Measurements from ENCODE around the gene KRT74.
"Not testable (repeated sequence)": the region's sequence is repeated elsewhere in the genome, so short reads cannot be mapped to it uniquely, and the experiment has no call there.

Gene KRT74

DNA sequence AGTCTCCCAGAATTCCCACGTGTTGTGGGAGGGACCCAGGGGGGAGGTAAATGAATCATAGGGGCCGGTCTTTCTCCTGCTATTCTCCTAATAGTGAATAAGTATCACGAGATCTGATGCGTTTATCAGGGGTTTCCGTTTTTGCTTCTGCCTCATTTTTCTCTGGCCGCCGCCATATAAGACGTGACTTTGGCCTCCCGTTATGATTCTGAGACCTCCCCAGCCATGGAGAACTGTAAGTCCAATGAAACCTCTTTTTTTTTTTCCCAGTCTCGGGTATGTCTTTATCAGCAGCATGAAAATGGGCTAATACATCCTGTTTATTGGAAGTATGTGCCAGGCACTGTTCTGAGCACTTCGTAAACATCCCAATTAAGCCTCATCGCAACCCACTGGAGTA is 26.8 kb upstream of the KRT74 start:
- no peak overlapping the region for H2BK120ac ChIP-seq (ENCODE audit: low read depth, low read length)
- no peak overlapping the region for H3K14ac ChIP-seq (ENCODE audit: low read length)
- no peaks in the 10 kb centered on the region for H3K27me3 ChIP-seq (ENCODE audit: control insufficient read depth in 3 of 3, insufficient read depth in 3 of 3, low read depth in 1 of 3, low read length in 3 of 3)
- no peaks in the 10 kb centered on the region for H3K36me3 ChIP-seq (replicated peaks in 1 of 2; ENCODE audit: control insufficient read depth in 2 of 2, insufficient read depth in 2 of 2, low read length in 2 of 2)
- H3K27ac ChIP-seq (replicated peaks; ENCODE audit: low read length): no peak overlapping the region
- H3K9ac ChIP-seq (ENCODE audit: low read depth, low read length, poor library complexity): no peak overlapping the region
- no peak for DNase-seq (ENCODE audit: low spot score)
- H3K4ac ChIP-seq (ENCODE audit: low read length): no peak overlapping the region
- no peaks in the 10 kb centered on the region for H3K4me1 ChIP-seq (ENCODE audit: control insufficient read depth in 2 of 2, insufficient read depth in 1 of 2, low read depth in 1 of 2, low read length in 2 of 2)
- H3K4me2 ChIP-seq (ENCODE audit: insufficient read depth, low read length, poor library complexity, severe bottlenecking): no peak overlapping the region
- no peak overlapping the region for H2AK5ac ChIP-seq (ENCODE audit: low read depth, low read length)
- H4K91ac ChIP-seq (ENCODE audit: low read depth, low read length, poor library complexity): no peak overlapping the region
- no peak overlapping the region for H2BK5ac ChIP-seq (ENCODE audit: low read length)
- no peak overlapping the region for H3K23ac ChIP-seq (ENCODE audit: low read depth, low read length, poor library complexity)
- H3K18ac ChIP-seq (ENCODE audit: low read length): no peak overlapping the region
- no peak overlapping the region for H2AFZ ChIP-seq (ENCODE audit: low read length)
- no peak overlapping the region for H4K8ac ChIP-seq (ENCODE audit: low read depth, low read length)
- no CpG with 5 or more reads among the region's 12 CpGs for WGBS, 2 donors (ENCODE audit: extremely low coverage in 2 of 2, insufficient read length in 2 of 2, insufficient replicate concordance in 1 of 2)
- no peak overlapping the region for H3K4me3 ChIP-seq (ENCODE audit: low read length in 2 of 2)
- H3K9me3 ChIP-seq (replicated peaks in 1 of 2; ENCODE audit: control insufficient read depth in 2 of 2, insufficient read depth in 1 of 2, low read depth in 1 of 2, low read length in 2 of 2): no peaks in the 10 kb centered on the region
- no peaks in the 10 kb centered on the region for H3K79me1 ChIP-seq (ENCODE audit: low read depth, low read length)
- H2BK12ac ChIP-seq (ENCODE audit: low read length): no peak overlapping the region
- no peak overlapping the region for H2BK15ac ChIP-seq (ENCODE audit: low read length)

DNA sequence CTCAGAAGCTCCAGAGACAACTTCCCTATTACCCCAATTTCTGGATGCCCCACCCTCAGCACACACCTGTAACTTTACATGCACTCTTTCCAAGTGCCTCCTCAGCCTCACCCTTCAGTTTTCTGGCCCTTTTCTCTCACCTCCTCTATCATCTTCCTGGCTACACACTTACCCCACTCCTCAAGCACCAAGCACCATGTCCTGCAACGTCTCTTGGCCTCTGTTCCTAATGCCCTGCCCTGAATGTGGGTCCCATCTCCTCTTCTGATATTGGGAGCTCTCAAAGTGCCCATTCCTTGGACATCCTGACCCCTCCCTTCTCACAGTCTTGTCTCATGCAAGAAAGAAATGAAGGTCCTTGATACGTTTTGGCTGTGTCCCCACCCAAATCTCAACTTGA is 26.4 kb upstream of the KRT74 start:
- no peak overlapping the region for H2BK5ac ChIP-seq (ENCODE audit: low read length)
- no peak overlapping the region for H3K18ac ChIP-seq (ENCODE audit: low read length)
- no peaks in the 10 kb centered on the region for H3K79me1 ChIP-seq (ENCODE audit: low read depth, low read length)
- no peak overlapping the region for H4K8ac ChIP-seq (ENCODE audit: low read depth, low read length)
- H3K36me3 ChIP-seq (replicated peaks in 1 of 2; ENCODE audit: control insufficient read depth in 2 of 2, insufficient read depth in 2 of 2, low read length in 2 of 2): no peaks in the 10 kb centered on the region
- H3K4me1 ChIP-seq (ENCODE audit: control insufficient read depth in 2 of 2, insufficient read depth in 1 of 2, low read depth in 1 of 2, low read length in 2 of 2): no peaks in the 10 kb centered on the region
- no peaks in the 10 kb centered on the region for H3K9me3 ChIP-seq (replicated peaks in 1 of 2; ENCODE audit: control insufficient read depth in 2 of 2, insufficient read depth in 1 of 2, low read depth in 1 of 2, low read length in 2 of 2)
- H2BK12ac ChIP-seq (ENCODE audit: low read length): no peak overlapping the region
- WGBS, 2 donors (ENCODE audit: extremely low coverage in 2 of 2, insufficient read length in 2 of 2, insufficient replicate concordance in 1 of 2): no CpG with 5 or more reads among the region's 2 CpGs
- no peak overlapping the region for H3K4ac ChIP-seq (ENCODE audit: low read length)
- H4K91ac ChIP-seq (ENCODE audit: low read depth, low read length, poor library complexity): no peak overlapping the region
- H2AK5ac ChIP-seq (ENCODE audit: low read depth, low read length): no peak overlapping the region
- H3K27ac ChIP-seq (replicated peaks; ENCODE audit: low read length): no peak overlapping the region
- H2AFZ ChIP-seq (ENCODE audit: low read length): no peak overlapping the region
- no peaks in the 10 kb centered on the region for H3K27me3 ChIP-seq (ENCODE audit: control insufficient read depth in 3 of 3, insufficient read depth in 3 of 3, low read depth in 1 of 3, low read length in 3 of 3)
- no peak overlapping the region for H3K4me3 ChIP-seq (ENCODE audit: low read length in 2 of 2)
- no peak overlapping the region for H3K9ac ChIP-seq (ENCODE audit: low read depth, low read length, poor library complexity)
- no peak overlapping the region for H3K4me2 ChIP-seq (ENCODE audit: insufficient read depth, low read length, poor library complexity, severe bottlenecking)
- DNase-seq (ENCODE audit: low spot score): no peak
- H3K23ac ChIP-seq (ENCODE audit: low read depth, low read length, poor library complexity): no peak overlapping the region
- no peak overlapping the region for H2BK15ac ChIP-seq (ENCODE audit: low read length)
- H2BK120ac ChIP-seq (ENCODE audit: low read depth, low read length): no peak overlapping the region
- H3K14ac ChIP-seq (ENCODE audit: low read length): no peak overlapping the region

DNA sequence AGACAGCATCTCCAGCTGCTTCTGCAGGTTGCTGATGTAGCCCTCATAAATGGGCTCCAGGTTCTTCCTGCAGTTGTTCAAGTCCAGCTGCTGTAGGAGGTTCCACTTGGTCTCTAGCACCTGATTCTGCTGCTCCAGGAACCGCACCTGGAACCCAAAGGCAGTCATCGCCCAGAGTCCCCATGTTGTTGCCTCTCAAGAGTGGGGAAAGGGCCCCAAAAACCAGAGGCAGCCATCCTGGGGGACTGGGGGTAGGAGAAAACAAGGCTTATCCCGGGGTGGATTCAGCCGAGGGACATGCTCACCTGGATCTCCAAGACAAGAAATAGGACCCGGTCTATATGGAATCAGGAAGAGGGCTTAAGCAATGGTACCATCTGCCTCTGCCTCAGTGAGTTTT is 25.3 kb upstream of the KRT74 start:
- WGBS, 2 donors (ENCODE audit: extremely low coverage in 2 of 2, insufficient read length in 2 of 2, insufficient replicate concordance in 1 of 2): no CpG with 5 or more reads among the region's 5 CpGs
- H4K91ac ChIP-seq (ENCODE audit: low read depth, low read length, poor library complexity): no peak overlapping the region
- H2BK120ac ChIP-seq (ENCODE audit: low read depth, low read length): no peak overlapping the region
- H2BK12ac ChIP-seq (ENCODE audit: low read length): no peak overlapping the region
- no peak overlapping the region for H3K23ac ChIP-seq (ENCODE audit: low read depth, low read length, poor library complexity)
- no peaks in the 10 kb centered on the region for H3K9me3 ChIP-seq (replicated peaks in 1 of 2; ENCODE audit: control insufficient read depth in 2 of 2, insufficient read depth in 1 of 2, low read depth in 1 of 2, low read length in 2 of 2)
- no peak overlapping the region for H2AFZ ChIP-seq (ENCODE audit: low read length)
- no peaks in the 10 kb centered on the region for H3K27me3 ChIP-seq (ENCODE audit: control insufficient read depth in 3 of 3, insufficient read depth in 3 of 3, low read depth in 1 of 3, low read length in 3 of 3)
- H3K79me1 ChIP-seq (ENCODE audit: low read depth, low read length): no peaks in the 10 kb centered on the region
- H2BK15ac ChIP-seq (ENCODE audit: low read length): no peak overlapping the region
- no peak overlapping the region for H3K18ac ChIP-seq (ENCODE audit: low read length)
- H3K4ac ChIP-seq (ENCODE audit: low read length): no peak overlapping the region
- H3K4me3 ChIP-seq (ENCODE audit: low read length in 2 of 2): no peak overlapping the region
- H4K8ac ChIP-seq (ENCODE audit: low read depth, low read length): no peak overlapping the region
- peak overlapping the region; percentile 14 for H2AK5ac ChIP-seq (ENCODE audit: low read depth, low read length)
- H3K9ac ChIP-seq (ENCODE audit: low read depth, low read length, poor library complexity): no peak overlapping the region
- no peak overlapping the region for H3K4me2 ChIP-seq (ENCODE audit: insufficient read depth, low read length, poor library complexity, severe bottlenecking)
- H3K36me3 ChIP-seq (replicated peaks in 1 of 2; ENCODE audit: control insufficient read depth in 2 of 2, insufficient read depth in 2 of 2, low read length in 2 of 2): no peaks in the 10 kb centered on the region
- no peak overlapping the region for H2BK5ac ChIP-seq (ENCODE audit: low read length)
- DNase-seq (ENCODE audit: low spot score): no peak
- H3K14ac ChIP-seq (ENCODE audit: low read length): peak overlapping the region; percentile 21
- H3K27ac ChIP-seq (replicated peaks; ENCODE audit: low read length): no peak overlapping the region
- no peaks in the 10 kb centered on the region for H3K4me1 ChIP-seq (ENCODE audit: control insufficient read depth in 2 of 2, insufficient read depth in 1 of 2, low read depth in 1 of 2, low read length in 2 of 2)

DNA sequence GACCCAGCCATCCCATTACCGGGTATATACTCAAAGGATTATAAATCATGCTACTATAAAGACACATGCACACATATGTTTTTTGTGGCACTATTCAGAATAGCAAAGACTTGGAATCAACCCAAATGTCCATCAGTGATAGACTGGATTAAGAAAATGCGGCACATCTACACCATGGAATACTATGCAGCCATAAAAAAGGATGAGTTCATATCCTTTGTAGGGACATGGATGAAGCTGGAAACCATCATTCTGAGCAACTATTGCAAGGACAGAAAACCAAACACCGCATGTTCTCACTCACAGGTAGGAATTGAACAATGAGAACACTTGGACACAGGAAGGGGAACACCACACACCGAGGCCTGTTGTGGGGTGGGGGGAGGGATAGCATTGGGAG is 20.6 kb upstream of the KRT74 start:
- H3K27me3 ChIP-seq (ENCODE audit: control insufficient read depth in 3 of 3, insufficient read depth in 3 of 3, low read depth in 1 of 3, low read length in 3 of 3); H2BK5ac ChIP-seq (ENCODE audit: low read length); H2AK5ac ChIP-seq (ENCODE audit: low read depth, low read length); H3K4me2 ChIP-seq (ENCODE audit: insufficient read depth, low read length, poor library complexity, severe bottlenecking); H3K27ac ChIP-seq (replicated peaks; ENCODE audit: low read length); H3K23ac ChIP-seq (ENCODE audit: low read depth, low read length, poor library complexity); H2AFZ ChIP-seq (ENCODE audit: low read length); DNase-seq (ENCODE audit: low spot score); H3K4ac ChIP-seq (ENCODE audit: low read length); H3K36me3 ChIP-seq (replicated peaks in 1 of 2; ENCODE audit: control insufficient read depth in 2 of 2, insufficient read depth in 2 of 2, low read length in 2 of 2); H3K4me3 ChIP-seq (ENCODE audit: low read length in 2 of 2); H2BK12ac ChIP-seq (ENCODE audit: low read length); H4K8ac ChIP-seq (ENCODE audit: low read depth, low read length); H3K4me1 ChIP-seq (ENCODE audit: control insufficient read depth in 2 of 2, insufficient read depth in 1 of 2, low read depth in 1 of 2, low read length in 2 of 2); H3K9ac ChIP-seq (ENCODE audit: low read depth, low read length, poor library complexity); H4K91ac ChIP-seq (ENCODE audit: low read depth, low read length, poor library complexity); H3K9me3 ChIP-seq (replicated peaks in 1 of 2; ENCODE audit: control insufficient read depth in 2 of 2, insufficient read depth in 1 of 2, low read depth in 1 of 2, low read length in 2 of 2); H3K18ac ChIP-seq (ENCODE audit: low read length); H3K14ac ChIP-seq (ENCODE audit: low read length); H2BK120ac ChIP-seq (ENCODE audit: low read depth, low read length); H3K79me1 ChIP-seq (ENCODE audit: low read depth, low read length); H2BK15ac ChIP-seq (ENCODE audit: low read length): not testable (repeated sequence)
- no CpG with 5 or more reads among the region's 4 CpGs for WGBS, 2 donors (ENCODE audit: extremely low coverage in 2 of 2, insufficient read length in 2 of 2, insufficient replicate concordance in 1 of 2)
